HG02588 (cell line): ENCODE results near the gene SPTBN2.

Experiments used
- ATAC-seq: cut with Tn5 transposase; IDR thresholded peaks from one replicate; pipeline ENCODE4 v1.9.1; 2021; ENCODE audit warnings: mild to moderate bottlenecking, moderate library complexity; ENCODE audit not compliant: unreplicated experiment

Gene SPTBN2

DNA sequence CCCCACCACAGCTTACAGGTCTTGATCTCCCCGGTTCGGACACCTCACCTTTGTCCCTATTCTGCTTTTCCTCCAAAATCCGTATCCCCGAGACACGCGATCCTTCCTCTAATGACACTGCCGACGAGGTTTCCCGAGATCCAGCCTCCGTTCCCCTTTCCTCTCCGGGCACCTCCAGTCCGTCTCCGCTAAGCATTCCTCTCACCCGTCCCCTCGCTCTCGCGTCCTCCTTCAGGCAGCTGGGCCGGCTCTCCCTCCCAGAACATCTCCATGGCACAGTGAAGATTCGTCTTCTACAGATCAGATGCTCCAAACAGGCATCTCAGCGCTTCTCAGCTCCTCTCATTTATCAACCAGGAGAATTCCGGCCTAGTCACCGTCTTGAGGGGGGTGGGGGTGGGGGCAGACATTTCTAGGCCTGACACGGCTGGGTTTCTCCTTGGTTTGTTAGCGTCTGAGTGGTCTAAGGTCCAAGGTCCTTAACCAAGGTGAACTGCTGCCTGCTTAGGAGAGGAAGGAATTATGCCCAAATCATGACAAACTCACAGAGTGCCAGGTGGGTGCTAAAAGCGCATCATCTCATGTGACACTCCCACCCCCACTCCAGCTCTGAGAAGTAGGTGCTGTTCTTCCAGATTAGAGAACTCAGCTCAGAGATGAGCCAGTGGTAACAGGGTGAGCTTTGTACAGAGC, at the start of gene SPTBN2:
Gene SPTBN2 (minus strand): TSS at position 524 of the 693 bp plus-strand sequence. CDS start 7,976 bp downstream, outside the sequence.
- ATAC-seq = no peak

GRCh38 chr11:66768818-66769217, 39.8 kb upstream of the SPTBN2 start:
- no peak for ATAC-seq

- ATAC-seq = no peak
Measured at GRCh38 chr11:66768088-66768521, 39.1 kb upstream of the SPTBN2 start.

- no peak for ATAC-seq
Measured at GRCh38 chr11:66767666-66768065, 38.6 kb upstream of the SPTBN2 start.

DNA sequence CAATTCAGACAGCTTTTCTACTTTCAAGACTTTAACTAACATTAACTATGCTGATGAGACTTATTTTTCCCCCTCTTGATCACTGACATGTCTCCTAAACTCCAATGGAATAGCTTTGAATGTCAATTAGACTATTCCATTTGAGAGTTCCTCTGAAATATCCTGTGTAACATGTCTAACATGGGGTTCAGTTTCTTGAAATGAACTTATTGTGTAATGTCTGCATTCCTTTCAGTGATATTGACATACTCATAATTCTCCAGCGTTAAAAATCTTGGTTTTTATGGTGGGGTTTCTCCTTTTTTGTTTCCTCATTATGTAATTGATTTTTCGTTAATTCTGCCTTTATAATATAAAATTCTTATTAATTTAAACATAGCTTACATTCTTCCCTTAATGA, 37.7 kb upstream of the SPTBN2 start:
- no peak for ATAC-seq

DNA sequence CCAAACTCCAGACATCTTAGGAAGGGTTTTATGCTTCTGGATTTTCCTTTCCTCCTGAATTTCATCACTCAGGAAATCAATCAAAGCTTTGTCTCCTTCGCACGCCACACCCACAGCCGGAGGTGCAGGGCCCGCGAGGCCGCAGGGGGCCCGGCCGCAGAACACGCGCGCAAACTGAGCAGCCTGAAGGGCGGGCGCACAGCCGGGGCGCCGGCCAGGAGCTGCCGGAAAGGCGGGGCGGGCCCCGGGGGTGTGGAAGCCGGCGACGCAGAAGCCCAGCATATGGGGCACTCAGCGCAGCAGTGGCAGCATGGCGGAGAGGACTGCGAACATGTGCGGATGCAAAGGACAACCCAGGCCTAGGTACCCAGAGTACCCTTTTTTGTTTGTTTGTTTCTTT, 33.1 kb upstream of the SPTBN2 start:
- no peak for ATAC-seq

DNA sequence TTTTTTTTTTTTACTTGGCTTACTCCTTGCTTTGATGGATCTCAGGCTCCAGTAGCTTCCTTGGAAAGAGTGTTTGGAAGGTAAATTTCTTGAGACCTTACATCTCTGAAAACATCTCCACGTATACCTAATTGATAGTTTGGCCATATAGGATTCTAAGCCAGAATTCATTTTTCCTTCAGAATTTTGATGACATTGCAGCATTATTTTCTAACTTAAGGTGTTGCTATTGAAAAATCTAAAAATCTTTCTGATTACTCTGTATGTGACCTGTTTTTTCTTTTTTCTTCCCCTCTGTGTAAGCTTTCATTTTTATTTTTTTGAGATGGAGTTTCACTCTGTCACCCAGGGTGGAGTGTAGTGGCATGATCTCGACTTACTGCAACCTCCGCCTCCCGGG, 23.1 kb upstream of the SPTBN2 start:
- no peak for ATAC-seq

DNA sequence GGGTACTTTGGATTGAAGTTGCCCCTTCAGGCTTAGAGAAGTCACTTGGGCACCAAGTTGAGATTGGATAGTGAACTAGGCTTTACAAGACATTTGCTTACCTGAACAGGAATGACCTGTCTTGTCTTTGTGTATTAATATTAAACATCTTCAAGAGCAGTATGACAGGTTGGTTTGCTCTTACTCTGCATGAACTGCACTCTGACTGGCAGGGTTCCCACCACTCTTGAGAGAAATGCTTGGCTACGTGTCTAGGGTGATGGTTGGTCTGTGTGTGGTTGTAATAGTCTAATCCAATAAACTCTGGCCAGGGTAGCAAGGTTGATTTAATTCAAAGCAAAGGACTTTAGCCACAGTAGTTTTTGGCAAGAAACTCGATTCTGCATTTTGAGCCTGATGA, 20.1 kb upstream of the SPTBN2 start:
- ATAC-seq = no peak

DNA sequence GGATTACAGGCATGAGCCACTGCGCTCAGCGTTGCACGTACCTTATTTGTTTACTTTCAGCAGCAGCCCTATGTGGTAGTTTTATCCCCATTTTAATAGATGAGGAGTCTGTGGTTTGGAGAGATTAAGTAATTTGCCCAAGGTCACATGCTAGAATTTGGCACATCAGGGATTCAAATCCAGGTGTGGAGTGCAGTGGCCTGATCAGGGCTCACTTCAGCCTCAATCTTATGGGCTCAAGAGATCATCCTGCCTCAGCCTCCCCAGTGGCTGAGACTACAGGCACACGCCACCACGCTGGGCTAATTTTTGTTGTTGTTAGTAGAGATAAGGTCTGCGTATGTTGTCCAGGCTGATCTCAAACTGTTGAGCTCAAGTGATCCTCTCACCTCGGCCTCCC, 18.5 kb upstream of the SPTBN2 start:
- ATAC-seq = no peak

- ATAC-seq = peak; percentile 36
Measured at GRCh38 chr11:66745356-66746235, 16.6 kb upstream of the SPTBN2 start.

DNA sequence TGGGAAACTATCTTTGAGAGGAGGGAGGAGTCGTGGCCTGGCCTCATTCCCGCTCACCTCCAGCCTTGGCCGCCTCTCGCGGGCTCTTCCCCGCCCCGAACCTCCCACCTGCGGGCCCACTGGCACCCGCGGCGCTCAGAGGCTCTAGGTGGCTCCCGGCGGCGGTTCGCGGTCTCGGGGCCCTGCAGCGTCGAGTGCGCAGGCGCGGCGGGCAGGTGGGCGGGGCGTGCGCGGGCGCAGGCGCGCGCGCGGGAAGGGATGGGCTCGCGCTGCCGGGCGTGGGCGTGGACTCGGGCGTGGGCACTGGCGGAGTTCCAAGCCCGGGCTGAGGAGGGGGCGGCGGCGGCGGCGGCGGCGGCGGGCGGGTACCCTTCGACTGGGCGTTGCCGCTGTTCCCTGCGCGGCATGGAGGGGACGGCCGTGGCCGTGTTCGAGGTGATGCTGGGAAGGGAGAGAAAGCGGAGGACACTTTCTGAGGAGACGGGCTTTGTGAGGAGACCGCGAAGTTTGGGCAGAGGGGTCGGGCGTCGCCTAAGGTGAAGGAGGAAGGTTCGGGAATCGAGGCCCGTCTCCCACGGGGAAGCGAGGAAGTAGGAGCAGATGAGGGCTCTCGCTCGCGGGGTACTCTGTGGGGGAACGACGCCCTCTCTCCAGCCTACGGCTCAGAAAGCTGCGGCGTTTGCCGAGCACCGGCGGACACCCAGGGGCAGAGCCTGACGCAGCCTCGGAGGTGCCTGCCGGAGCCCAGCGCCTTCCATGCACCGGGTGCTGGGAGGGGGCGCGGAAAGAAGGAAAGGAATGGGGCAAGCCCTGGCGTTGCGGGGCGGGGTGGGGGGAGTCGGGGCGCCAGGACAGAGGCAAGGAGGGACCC, 15.7 kb upstream of the SPTBN2 start:
- peak; percentile 82 for ATAC-seq

DNA sequence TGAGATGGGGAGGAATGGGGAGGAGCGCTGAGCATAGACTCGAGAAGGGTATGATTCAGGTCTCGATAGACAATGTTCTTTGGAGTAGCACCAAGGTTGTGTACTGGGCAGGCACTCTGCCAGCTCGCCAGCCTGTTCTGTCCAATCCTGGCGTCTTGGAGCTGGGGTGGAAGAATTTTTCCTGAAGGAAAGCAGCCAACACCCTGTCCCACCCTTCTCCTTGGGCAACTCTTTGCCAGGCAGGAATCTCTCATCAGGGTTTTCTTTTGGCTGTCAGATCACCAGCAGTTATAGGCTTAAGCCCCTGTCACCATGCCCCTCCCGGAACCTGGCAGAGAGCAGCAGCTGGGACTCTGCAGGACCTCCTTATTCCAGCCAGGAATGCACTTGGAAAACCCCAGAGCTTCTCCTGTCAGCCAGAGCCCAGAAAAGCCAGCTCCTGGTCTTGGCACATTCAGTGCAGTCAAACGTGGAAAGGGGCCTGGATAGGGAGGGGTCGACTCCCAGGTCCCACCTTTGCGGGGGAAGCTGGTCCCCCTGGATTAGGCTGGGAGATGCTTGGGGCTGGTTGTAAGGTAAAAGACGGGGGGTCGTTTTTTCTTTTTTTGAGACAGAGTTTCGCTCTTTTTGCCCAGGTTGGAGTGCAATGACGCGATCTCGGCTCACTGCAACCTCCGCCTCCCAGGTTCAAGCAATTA, 14.4 kb upstream of the SPTBN2 start:
- ATAC-seq = no peak

- ATAC-seq = no peak
Measured at GRCh38 chr11:66741153-66741552, 12.1 kb upstream of the SPTBN2 start.

- ATAC-seq = no peak
Measured at GRCh38 chr11:66739983-66740382, 11.0 kb upstream of the SPTBN2 start.

- no peak for ATAC-seq
Measured at GRCh38 chr11:66734215-66734614, 5.2 kb upstream of the SPTBN2 start.

- no peak for ATAC-seq
Measured at GRCh38 chr11:66729447-66729846, 431 bp upstream of the SPTBN2 start.

- ATAC-seq = no peak
Measured at GRCh38 chr11:66728038-66728692, 851 bp downstream of the SPTBN2 start.

- no peak for ATAC-seq
Measured at GRCh38 chr11:66727282-66728037, 1.6 kb downstream of the SPTBN2 start.

- no peak for ATAC-seq
Measured at GRCh38 chr11:66725647-66726046, 3.4 kb downstream of the SPTBN2 start.
